Hepatic stellate cell (primary cell): ENCODE data around the gene PNMT.
"Not testable (repeated sequence)": the region's sequence is repeated elsewhere in the genome, so short reads cannot be mapped to it uniquely, and the experiment has no call there.

Experiments
- DNase-seq: peaks from one replicate; pipeline ENCODE4 v3.0.0; 2011; ENCODE audit warnings: low spot score

The PNMT gene

DNA sequence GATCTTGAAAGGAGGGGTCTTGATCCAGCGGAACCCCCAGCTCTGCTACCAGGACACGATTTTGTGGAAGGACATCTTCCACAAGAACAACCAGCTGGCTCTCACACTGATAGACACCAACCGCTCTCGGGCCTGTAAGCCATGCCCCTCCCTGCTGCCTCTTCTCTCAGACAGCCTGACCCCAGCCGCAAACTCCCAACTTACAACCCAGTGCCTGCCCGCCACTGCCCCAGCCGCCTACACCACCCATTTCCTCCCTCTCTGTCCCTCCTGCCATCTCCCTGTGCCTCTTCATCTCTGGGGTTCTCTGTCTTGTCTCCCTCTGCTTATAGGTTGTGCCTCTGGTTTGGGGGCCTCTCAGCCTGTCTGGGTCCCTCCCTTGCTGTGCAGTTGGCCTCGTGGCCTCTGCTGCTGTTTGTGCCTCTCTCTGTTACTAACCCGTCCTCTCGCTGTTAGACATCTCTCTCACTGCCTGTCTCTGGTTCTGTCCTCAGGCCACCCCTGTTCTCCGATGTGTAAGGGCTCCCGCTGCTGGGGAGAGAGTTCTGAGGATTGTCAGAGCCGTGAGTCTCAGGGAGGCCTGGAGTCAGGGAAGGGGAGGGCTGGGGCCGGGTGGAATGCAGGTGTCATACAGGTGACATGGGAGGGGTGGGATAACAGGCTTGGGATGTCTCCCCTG, 41.2 kb downstream of the PNMT start:
- no peak for DNase-seq

- DNase-seq: no peak
These were observed 42.0 kb downstream of the PNMT start for GRCh38 chr17:39709998-39710964.

DNA sequence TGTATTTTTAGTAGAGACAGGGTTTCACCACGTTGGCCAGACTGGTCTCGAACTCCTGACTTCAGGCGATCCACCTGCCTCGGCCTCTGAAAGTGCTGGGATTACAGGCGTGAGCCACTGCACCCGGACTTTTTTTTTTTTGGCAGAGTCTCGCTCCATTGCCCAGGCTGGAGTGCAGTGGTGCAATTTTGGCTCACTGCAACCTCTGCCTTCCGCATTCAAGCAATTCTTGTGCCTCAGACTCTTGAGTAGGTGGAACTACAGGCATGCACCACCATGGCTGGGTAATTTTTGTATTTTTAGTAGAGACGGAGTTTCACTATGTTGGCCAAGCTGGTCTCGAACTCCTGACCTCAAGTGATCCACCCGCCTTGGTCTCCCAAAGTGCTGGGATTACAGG, 42.8 kb downstream of the PNMT start:
- not testable (repeated sequence) for DNase-seq

DNA sequence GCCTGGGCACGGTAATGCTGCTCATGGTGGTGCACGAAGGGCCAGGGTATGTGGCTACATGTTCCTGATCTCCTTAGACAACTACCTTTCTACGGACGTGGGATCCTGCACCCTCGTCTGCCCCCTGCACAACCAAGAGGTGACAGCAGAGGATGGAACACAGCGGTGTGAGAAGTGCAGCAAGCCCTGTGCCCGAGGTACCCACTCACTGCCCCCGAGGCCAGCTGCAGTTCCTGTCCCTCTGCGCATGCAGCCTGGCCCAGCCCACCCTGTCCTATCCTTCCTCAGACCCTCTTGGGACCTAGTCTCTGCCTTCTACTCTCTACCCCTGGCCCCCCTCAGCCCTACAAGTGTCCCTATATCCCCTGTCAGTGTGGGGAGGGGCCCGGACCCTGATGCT, 43.6 kb downstream of the PNMT start:
- no peak for DNase-seq

- no peak for DNase-seq
These were observed 46.0 kb downstream of the PNMT start for GRCh38 chr17:39714234-39714633.

- DNase-seq: no peak
These were observed 47.3 kb downstream of the PNMT start for GRCh38 chr17:39715375-39716072.

- no peak for DNase-seq
These were observed 48.0 kb downstream of the PNMT start for GRCh38 chr17:39716073-39716818.

DNA sequence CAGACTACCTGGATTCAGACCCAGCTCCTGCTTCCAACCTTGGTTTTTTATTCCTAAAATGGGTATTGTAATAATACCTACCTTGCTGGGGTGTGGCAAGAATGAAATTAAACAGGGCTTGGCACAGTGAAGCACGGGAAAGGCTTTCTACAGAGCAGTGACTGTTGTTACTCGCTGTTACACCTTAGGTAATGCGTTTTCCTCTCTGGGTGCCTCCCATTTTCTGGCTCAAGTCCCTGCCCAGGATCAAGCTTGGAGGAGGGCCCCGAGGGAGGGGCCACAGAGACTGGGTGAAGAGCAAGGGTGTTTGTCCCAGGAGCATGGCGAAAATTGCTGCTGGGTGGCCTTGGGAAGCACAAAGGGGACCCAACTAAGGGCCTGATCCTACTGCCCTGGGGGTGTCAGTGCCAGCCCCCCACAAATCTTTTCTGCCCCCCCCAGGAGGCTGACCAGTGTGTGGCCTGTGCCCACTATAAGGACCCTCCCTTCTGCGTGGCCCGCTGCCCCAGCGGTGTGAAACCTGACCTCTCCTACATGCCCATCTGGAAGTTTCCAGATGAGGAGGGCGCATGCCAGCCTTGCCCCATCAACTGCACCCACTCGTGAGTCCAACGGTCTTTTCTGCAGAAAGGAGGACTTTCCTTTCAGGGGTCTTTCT, 48.8 kb downstream of the PNMT start:
- DNase-seq: no peak

- DNase-seq: no peak
These were observed 49.4 kb downstream of the PNMT start for GRCh38 chr17:39717660-39718059.

GRCh38 chr17:39719563-39720355, 51.5 kb downstream of the PNMT start:
- no peak for DNase-seq
